ENCODE measurements around the gene ZFAND6.
"Not testable (repeated sequence)": the region's sequence is repeated elsewhere in the genome, so short reads cannot be mapped to it uniquely, and the experiment has no call there.

ZFAND6 gene

GRCh38 chr15:80152180-80152895, 92.9 kb downstream of the ZFAND6 start:
- peak; percentile 95 for DNase-seq

DNA sequence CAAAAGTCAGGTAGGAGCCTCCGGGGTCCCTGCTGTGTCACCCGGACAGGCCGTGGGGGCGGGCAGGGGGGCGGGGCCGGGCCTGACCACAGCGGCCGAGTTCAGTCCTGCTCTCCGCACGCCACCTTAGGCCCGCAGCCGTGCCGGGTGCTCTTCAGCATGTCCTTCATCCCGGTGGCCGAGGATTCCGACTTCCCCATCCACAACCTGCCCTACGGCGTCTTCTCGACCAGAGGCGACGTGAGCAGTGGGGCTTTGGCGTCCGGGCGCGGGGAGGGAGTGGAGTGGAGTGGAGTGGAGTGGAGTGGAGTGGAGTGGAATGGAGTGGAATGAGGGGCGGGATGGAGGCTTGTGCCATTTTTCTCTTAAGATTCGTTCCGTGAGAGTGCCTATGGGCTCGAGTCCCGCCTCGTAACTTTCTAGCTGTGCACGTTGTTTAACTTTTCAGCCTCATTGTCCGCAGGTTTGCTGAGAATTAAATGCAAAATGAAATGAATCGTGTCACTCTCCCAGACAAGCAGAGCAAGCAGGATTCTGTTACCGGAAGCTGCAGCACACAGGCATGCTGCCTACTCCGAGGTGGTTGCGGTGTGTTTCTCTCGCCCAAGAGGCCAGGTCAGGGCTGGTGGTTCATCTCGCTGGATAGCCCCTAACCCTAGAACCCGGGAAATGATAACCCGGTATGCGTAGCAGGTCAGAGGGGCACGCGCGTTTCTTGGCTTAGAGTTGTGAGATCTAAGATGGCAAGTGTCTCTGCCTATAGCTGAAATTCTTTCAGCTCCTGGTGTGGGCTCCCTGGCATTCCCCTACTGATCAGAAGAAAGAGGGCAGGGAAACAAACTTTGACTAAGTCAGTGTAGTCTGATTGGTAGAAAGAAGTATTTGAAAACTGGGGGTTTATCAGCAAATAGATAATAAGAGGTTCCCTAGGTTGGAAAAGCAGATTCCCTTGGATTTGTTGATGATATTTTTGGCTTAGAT, 93.7 kb downstream of the ZFAND6 start, which contains the start of gene FAH:
Gene FAH, plus strand, starts transcription at position 104 of the 981 bp plus-strand sequence. Its CDS starts 56 bp downstream, at position 160.
- peak; percentile 57 for DNase-seq

DNA sequence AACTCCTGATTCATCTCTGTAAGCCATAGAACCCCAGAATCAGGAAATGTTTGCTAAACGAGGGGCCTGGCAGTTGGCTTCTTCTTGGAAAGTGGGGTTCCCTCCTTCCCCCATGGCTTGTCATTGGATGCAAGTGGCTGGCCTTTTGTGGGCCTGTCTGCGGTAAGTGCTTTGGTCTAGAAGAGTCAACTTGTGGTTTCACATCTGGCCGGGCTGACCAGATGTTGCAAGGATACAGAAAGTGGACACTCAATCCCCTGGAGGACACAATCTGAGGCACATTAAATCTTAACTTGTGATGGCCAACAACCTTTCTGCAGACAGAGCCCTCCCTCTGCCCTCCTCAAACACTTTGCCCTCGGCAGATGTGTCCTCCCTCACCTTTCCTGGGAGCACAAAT, 94.4 kb downstream of the ZFAND6 start:
- no peak for DNase-seq

DNA sequence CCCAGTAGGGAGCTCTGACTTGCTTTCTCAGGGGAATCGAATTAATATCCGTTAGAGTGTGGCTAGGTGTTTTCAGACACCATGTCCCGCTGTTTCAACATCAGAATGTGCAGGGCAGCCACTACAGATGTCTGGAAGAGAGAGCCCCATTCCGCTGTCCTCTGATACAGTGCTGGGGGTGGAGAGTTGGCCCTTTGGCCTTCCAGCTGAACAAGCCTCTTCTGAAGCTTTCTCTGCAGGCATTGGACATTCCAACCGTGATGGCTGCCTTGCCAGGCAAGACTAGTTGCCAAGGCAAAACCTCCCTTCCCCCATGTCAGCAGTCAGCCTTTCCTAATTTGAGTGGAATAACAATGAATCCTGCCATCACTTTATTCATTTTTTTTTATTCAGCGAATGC, 94.9 kb downstream of the ZFAND6 start:
- DNase-seq: no peak

DNA sequence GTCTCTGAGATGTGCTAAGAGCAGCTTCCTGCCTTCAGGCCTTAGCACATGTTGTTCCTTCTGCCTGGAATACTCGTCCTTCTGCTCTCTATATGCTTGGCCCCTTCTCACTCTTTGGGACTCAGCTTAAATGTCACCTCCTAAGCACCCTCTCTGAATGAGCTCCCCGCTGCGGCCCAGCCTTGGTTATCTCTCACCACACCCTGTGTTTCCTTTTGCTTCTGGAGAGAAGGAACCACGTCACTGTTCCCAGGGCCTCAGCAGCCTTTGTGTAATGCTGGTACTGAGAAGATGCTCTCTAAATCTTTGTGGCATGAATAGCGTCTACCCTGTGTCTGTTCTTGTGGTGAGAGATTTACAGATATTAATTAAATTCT, 95.5 kb downstream of the ZFAND6 start:
- no peak for DNase-seq

- DNase-seq: not testable (repeated sequence)
Measured at GRCh38 chr15:80155378-80156175, 96.1 kb downstream of the ZFAND6 start.

- no peak for DNase-seq
Measured at GRCh38 chr15:80156176-80156720, 96.8 kb downstream of the ZFAND6 start.

DNA sequence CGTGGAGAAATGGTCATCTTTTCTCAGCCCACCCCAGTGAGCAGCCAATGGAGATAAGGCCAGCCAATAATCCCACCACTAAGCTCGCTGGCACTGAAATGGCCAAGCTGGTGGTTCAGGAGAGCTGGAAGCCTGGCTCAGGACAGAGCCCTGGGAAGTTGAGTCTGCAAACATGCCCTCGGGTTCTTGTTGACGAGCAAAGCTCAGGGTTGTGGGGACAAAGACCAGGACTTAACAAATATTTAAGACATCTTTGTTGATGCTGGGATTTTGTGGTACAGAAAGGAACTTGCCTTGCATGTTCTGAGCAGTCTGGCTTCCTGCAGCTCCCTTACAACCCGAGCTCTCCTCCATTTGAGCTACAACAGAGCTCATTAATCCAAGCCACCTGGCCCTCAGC, 97.7 kb downstream of the ZFAND6 start:
- no peak for DNase-seq

GRCh38 chr15:80159301-80159700, 99.8 kb downstream of the ZFAND6 start:
- no peak for DNase-seq

GRCh38 chr15:80159811-80160569, 100.5 kb downstream of the ZFAND6 start:
- DNase-seq: no peak

DNA sequence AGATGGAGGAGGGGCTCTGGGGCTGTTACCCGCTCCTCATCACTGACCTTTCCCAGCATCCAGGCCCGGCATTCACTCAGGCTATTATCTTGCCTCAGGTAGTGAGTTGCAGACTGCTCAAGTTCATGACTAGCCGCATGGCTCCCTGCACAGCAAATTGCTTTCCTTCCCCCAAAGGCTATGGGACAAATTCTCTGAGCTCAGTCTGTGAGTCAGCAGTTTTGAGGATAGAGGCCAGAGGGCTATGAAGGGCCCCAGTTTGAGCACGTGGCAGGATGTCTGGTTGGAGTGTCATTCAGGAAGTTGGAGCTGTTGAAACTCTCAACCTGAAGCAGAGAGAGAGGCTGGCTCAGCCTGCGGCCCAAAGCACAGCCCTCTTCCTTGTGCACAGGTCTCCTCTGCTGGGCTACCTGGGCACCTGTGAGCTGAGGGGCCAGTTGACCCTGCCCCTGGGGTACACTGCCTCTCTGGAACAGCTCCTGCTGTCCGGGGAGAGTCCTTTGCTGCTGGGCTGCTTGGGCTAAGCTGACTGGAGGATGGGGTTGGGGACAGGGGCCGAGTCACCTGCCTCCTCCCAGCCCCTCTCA, 101.2 kb downstream of the ZFAND6 start:
- peak; percentile 35 for DNase-seq

- no peak for DNase-seq
Measured at GRCh38 chr15:80161468-80162016, 102.1 kb downstream of the ZFAND6 start.

DNA sequence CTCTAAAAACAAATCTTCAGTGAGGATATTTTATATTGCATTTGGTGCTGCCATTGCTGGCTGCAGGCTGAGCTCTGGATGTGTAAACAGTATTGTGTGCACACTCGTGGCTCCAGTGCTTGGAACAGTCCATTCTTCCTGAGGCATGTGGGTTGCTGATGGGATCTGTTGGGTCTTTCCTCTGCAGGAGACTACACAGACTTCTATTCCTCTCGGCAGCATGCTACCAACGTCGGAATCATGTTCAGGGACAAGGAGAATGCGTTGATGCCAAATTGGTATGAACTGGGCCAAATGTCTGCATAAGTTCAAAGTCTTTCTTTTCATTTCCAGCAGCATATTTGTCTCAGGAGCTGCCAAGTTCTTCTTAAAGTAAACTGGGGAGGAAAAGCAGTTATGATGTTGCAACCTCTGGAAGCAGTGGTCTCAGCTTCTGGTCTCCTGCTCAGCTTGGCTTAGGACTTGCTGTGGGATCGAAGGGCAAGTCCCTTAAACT, 102.6 kb downstream of the ZFAND6 start:
- DNase-seq: no peak

- no peak for DNase-seq
Measured at GRCh38 chr15:80163217-80163616, 103.7 kb downstream of the ZFAND6 start.

GRCh38 chr15:80163897-80164296, 104.4 kb downstream of the ZFAND6 start:
- DNase-seq: no peak

DNA sequence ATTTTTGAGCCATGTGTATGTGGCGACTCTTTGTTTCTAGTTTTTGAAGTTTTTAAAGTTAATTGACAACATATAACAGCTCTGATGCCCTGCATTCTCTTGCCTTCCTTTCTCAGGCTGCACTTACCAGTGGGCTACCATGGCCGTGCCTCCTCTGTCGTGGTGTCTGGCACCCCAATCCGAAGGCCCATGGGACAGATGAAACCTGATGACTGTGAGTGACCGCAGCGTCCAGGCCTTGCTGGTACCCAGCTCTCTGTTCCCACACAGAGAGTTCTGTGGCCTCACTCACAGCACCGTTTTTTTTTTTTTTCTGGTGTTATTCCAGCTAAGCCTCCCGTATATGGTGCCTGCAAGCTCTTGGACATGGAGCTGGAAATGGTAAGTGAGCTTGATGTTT, 108.5 kb downstream of the ZFAND6 start:
- no peak for DNase-seq

DNA sequence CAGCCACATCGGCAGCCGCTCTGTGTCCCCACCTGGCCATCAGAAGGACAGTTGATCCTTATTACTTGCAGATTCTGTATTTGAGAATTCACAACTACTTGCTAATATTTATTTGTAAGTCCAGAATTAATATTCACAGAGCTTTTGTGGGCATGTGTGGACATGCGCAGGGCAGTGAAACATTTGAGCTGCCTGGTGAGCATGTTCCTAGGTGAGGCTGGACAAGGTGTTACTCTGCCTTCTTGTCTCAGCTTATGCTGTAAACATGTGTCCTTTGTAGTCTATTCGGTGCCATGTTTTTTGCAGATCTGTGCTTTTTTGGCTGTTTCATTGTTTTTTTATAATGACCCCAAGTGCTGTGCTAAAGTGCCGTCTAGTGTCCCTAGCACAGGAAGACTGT, 108.9 kb downstream of the ZFAND6 start:
- no peak for DNase-seq

GRCh38 chr15:80169768-80170357, 110.4 kb downstream of the ZFAND6 start:
- DNase-seq: no peak

GRCh38 chr15:80170596-80170995, 111.1 kb downstream of the ZFAND6 start:
- DNase-seq: no peak

DNA sequence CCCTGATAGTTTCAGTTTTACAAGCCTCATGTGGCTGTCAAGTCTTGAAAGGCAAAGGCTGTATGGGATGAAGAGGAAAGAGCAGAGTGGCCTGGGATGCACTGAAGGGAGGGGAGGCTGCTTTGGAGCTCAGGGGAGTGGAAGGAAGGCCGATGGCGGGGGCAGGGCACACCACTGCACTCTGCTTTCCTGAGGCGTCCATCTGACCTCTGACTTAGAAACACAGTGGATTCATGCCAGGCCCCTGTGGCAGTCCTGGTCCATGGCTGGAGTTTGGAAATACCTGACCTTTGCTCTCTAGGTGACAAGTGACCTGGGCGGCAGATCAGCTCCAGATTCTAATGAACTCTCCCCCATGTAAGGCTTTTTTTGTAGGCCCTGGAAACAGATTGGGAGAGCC, 112.3 kb downstream of the ZFAND6 start:
- DNase-seq: no peak

DNA sequence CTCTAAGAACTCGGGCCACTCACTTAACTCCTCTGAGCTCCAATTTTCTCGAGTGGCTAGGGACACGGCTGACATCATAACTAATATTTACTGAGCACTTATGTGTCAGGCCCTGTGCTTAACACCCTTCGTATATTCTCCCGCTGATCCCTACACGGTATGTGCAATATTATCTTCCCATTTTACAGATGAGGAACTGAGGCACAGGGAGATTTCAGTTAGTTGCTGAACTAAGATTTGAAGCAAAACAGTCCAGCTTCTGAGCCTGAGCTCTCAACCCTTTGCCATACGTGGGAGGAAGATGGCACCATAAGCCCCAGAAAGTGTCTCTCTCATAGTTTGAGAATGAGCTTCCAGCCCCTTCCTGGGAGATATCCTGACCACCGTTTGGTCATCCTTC, 112.9 kb downstream of the ZFAND6 start:
- DNase-seq: no peak

Data from CD4-positive, alpha-beta T cell treated with Interleukin-17A for 1 hour (primary cell).